Inflammatory macrophage treated with lipopolysaccharide for 1 hour (primary cell): ENCODE data around the gene SLC7A9.
"Not testable (repeated sequence)": the region's sequence is repeated elsewhere in the genome, so short reads cannot be mapped to it uniquely, and the experiment has no call there.

Source experiments
- DNase-seq, 2 donors: peaks; one replicate each; pipeline ENCODE4 v3.0.0-alpha.2; 2020 to 2022

Gene SLC7A9

DNA sequence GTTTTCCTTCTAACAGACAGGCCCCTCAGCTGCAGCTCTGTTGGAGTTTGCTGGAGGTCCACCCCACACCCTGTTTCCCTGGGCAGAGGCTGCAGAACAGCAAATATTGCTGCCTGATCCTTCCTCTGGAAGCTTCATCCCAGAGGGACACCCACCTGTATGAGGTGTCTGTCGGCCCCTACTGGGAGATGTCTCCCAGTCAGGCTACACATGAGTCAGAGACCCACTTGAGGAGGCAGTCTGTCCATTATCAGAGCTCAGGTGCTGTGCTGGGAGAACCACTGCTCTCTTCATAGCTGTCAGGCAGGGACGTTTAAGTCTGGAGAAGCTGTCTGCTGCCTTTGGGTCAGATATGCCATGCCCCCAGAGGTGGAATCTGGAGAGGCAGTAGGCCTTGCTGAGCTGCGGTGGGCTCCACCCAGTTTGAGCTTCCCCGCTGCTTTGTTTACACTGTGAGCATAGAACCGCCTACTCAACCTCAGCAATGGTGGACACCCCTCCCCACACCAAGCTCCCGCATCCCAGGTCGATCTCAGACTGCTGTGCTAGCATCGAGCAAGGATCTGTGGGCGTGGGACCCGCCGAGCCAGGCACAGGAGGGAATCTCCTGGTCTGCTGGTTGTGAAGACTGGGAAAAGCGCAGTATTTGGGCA is 82.3 kb downstream of the SLC7A9 start:
- DNase-seq = not testable (repeated sequence)

DNA sequence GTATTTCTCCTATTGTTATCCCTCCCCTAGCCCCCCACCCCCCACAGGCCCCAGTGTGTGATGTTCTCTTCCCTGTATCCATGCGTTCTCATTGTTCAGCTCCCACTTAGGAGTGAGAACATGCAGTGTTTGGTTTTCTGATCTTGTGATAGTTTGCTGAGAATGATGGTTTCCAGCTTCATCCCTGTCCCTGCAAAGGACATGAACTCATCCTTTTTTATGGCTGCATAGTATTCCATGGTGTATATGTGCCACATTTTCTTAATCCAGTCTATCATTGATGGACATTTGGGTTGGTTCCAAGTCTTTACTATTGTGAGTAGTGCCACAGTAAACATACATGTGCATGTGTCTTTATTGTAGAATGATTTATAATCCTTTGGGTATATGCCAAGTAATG is 87.5 kb downstream of the SLC7A9 start:
- not testable (repeated sequence) for DNase-seq

DNA sequence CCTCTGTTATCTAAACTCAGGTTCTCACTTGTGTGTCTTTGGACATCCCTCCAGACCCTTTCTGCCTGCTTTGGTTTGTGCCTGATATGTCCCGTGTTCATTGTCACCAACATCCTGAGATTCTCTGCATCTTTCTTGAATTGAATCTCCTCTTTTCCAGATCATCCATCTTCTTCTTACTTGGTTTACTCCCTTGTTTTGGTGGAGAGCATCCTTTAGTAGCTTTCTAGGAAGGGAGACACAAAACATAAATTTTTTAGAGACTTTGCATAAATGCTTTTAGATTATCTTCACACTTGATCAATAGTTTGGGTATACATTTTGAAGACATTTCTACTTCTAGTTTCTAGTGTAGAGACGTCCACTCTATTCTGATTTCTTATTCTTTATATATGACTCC is 88.3 kb downstream of the SLC7A9 start:
- no peak for DNase-seq
